IMR-90 (cell line): Measurements from ENCODE around the gene SLC1A5. TPM values are rescaled to one million over a fixed set of nuclear protein-coding genes. Genes with fewer than 3 reads are reported as not detected.
A peak's percentile ranks its signal among the peaks of the same experiment; 100 is the strongest.

Experiments used
- ATAC-seq: fragments of 200-7000 bp; cut with Tn5 transposase; 2 replicates; pipeline ENCODE4 v1.9.1; 2020; ENCODE audit warnings: low read depth, mild to moderate bottlenecking, moderate library complexity
- BruUV-seq: library from RNA; stranded (reverse); fragments of 400-500 nt; replicated peaks from 2 replicates; lab custom pipeline; 2021; lab: Mats Ljungman, UMichigan
- CTCF ChIA-PET: fragments of 300-600 bp; formaldehyde crosslinking; extraction: SDS; loops from one replicate; lab custom pipeline; 2021; ENCODE audit warnings: antibody characterized with exemption; lab: Yijun Ruan, JAX
- POLR2A ChIA-PET: fragments of 300-600 bp; sonication (Branson Sonifier 250); formaldehyde crosslinking; loops from one replicate; lab custom pipeline; 2022; ENCODE audit warnings: antibody characterized with exemption; ENCODE audit not compliant: unreplicated experiment; lab: Charles Lee
- DNase-seq: peaks from one replicate; pipeline ENCODE4 v3.0.0; 2013
- H2AFZ ChIP-seq: replicated peaks from 2 replicates; pipeline ENCODE3; 2013; ENCODE audit warnings: low read length, mild to moderate bottlenecking; ENCODE audit not compliant: poor library complexity
- H2AK5ac ChIP-seq: 2 replicates; pipeline ENCODE4 v1.6.1; 2013; ENCODE audit warnings: low read depth, low read length, inconsistent platforms
- H2AK9ac ChIP-seq: replicated peaks from 2 replicates; pipeline ENCODE3; 2013; ENCODE audit warnings: mild to moderate bottlenecking, low read depth, low read length, moderate library complexity; ENCODE audit not compliant: poor library complexity
- H2BK120ac ChIP-seq: 2 replicates; pipeline ENCODE4 v1.6.1; 2013; ENCODE audit warnings: low read depth, low read length, inconsistent platforms
- H2BK15ac ChIP-seq: 3 replicates; pipeline ENCODE4 v1.6.1; 2013; ENCODE audit warnings: low read depth, low read length, inconsistent platforms
- H2BK20ac ChIP-seq: 2 replicates; pipeline ENCODE4 v1.6.1; 2013; ENCODE audit warnings: low read depth, mild to moderate bottlenecking, inconsistent platforms, low read length, moderate library complexity
- H2BK5ac ChIP-seq: 2 replicates; pipeline ENCODE4 v1.6.1; 2013; ENCODE audit warnings: mild to moderate bottlenecking, low read depth, low read length, inconsistent platforms; ENCODE audit not compliant: poor library complexity, severe bottlenecking
- H3K14ac ChIP-seq: replicated peaks from 2 replicates; pipeline ENCODE4 v1.6.1; 2013; ENCODE audit warnings: low read depth, low read length, inconsistent platforms
- H3K18ac ChIP-seq: 2 replicates; pipeline ENCODE4 v1.6.1; 2013; ENCODE audit warnings: low read depth, low read length, control low read depth
- H3K23ac ChIP-seq: 2 replicates; pipeline ENCODE4 v1.6.1; 2013; ENCODE audit warnings: low read depth, low read length, inconsistent platforms
- H3K27ac ChIP-seq: 2 replicates; pipeline ENCODE4 v1.5.1; 2013; ENCODE audit warnings: mild to moderate bottlenecking, control low read depth, low read length; ENCODE audit not compliant: insufficient read depth
- H3K27me3 ChIP-seq: 2 replicates; pipeline ENCODE4 v1.6.1; 2013; ENCODE audit warnings: low read length; ENCODE audit not compliant: control insufficient read depth, insufficient read depth
- H3K36me3 ChIP-seq: 2 replicates; pipeline ENCODE4 v1.6.1; 2013; ENCODE audit warnings: low read length, mixed read lengths; ENCODE audit not compliant: control insufficient read depth, insufficient read depth
- H3K4ac ChIP-seq: 2 replicates; pipeline ENCODE4 v1.6.1; 2013; ENCODE audit warnings: low read depth, low read length, inconsistent platforms
- H3K4me1 ChIP-seq: 2 replicates; pipeline ENCODE4 v1.6.1; 2013; ENCODE audit warnings: low read length, mixed read lengths; ENCODE audit not compliant: control insufficient read depth, insufficient read depth
- H3K4me2 ChIP-seq: 2 replicates; pipeline ENCODE4 v1.6.1; 2013; ENCODE audit warnings: low read depth, mild to moderate bottlenecking, control low read depth, low read length, moderate library complexity
- H3K4me3 ChIP-seq: 2 replicates; pipeline ENCODE4 v1.5.1; 2013; ENCODE audit warnings: low read depth, mild to moderate bottlenecking, control low read depth, low read length, moderate library complexity; ENCODE audit not compliant: insufficient read depth
- H3K56ac ChIP-seq: 2 replicates; pipeline ENCODE4 v1.6.1; 2013; ENCODE audit warnings: low read length, inconsistent platforms; ENCODE audit not compliant: insufficient read depth; ENCODE audit errors: extremely low read depth
- H3K79me1 ChIP-seq, 2 experiments: 2 replicates each; pipeline ENCODE4 v1.6.1; 2013; ENCODE audit warnings: low read length in 2 of 2, inconsistent platforms in 1 of 2, low read depth in 1 of 2
- H3K9ac ChIP-seq: 2 replicates; pipeline ENCODE4 v1.6.1; 2013; ENCODE audit warnings: low read depth, low read length, control low read depth
- H3K9me1 ChIP-seq: 2 replicates; pipeline ENCODE4 v1.6.1; 2013; ENCODE audit warnings: low read length, inconsistent platforms; ENCODE audit not compliant: insufficient read depth
- H3K9me3 ChIP-seq: 2 replicates; pipeline ENCODE4 v1.6.1; 2013; ENCODE audit warnings: low read length; ENCODE audit not compliant: control insufficient read depth, insufficient read depth
- H4K20me1 ChIP-seq: 2 replicates; pipeline ENCODE4 v1.6.1; 2013; ENCODE audit warnings: low read length, inconsistent platforms; ENCODE audit not compliant: insufficient read depth
- H4K5ac ChIP-seq: 2 replicates; pipeline ENCODE4 v1.6.1; 2013; ENCODE audit warnings: mild to moderate bottlenecking, low read depth, low read length, control low read depth
- H4K8ac ChIP-seq, 2 experiments: 2 replicates each; pipeline ENCODE4 v1.6.1; 2013; ENCODE audit warnings: low read depth in 2 of 2, low read length in 2 of 2, control low read depth in 1 of 2, inconsistent platforms in 1 of 2
- H4K91ac ChIP-seq: 2 replicates; pipeline ENCODE4 v1.6.1; 2013; ENCODE audit warnings: low read depth, low read length, inconsistent platforms; ENCODE audit not compliant: insufficient read depth
- MAFK ChIP-seq: IDR thresholded peaks from 2 replicates; pipeline ENCODE4 v1.6.1; 2012; ENCODE audit warnings: low read depth, low read length, improper control_type of control experiment
- SMC3 ChIP-seq: fragments of 150-350 bp; IDR thresholded peaks from 2 replicates; pipeline ENCODE4 v1.6.1; 2016; ENCODE audit warnings: low read depth, mild to moderate bottlenecking, antibody characterized with exemption, low read length, moderate library complexity
- WGBS, 2 experiments: methylation state at CpG; one replicate each; pipeline versions ENCODE4 v1.1.5 to v1.1.7; 2013; ENCODE audit warnings: missing lambda C conversion rate in 2 of 2; ENCODE audit not compliant: insufficient read length in 1 of 2; ENCODE audit errors: extremely low coverage in 2 of 2; 5-methylcytosine and 5-hydroxymethylcytosine counted together
- dilution Hi-C: fragments of 300-500 bp; cut with HindIII; formaldehyde crosslinking; loops from one replicate; pipeline ENCODE4 v1.14.3; 2018; ENCODE audit warnings: low sequenced_read_pairs; ENCODE audit not compliant: unreplicated experiment
- in situ Hi-C: fragments of 300-500 bp; cut with MboI; formaldehyde crosslinking; loops from 3 replicates; pipeline ENCODE4 v1.14.3; 2019; ENCODE audit warnings: low sequenced_read_pairs, inconsistent platforms, mixed read lengths
- intact Hi-C: fragments of 100-400 bp; cut with micrococcal nuclease; formaldehyde crosslinking; loops from 2 replicates; pipeline ENCODE4 v1.10.0; 2022
- polyA plus RNA-seq, 3 experiments: library from polyadenylated mRNA; depleted of rRNA; stranded (reverse); fragments of >200 nt; gene quantifications; 2 replicates each; pipeline ENCODE4 v1.2.3, GENCODE V29; 2012; ENCODE audit warnings: low replicate concordance in 1 of 3
- total RNA-seq: library from RNA; depleted of rRNA; stranded (reverse); fragments of >200 nt; gene quantifications from 2 replicates; pipeline ENCODE4 v1.2.3, GENCODE V29; 2012

SLC1A5 gene
- total and polyA plus RNA-seq, 2 of the 4 experiments (the other 2 are of a cell fraction), result 142 to 171 TPM

GRCh38 chr19:46732966-46733689 is 55.3 kb downstream of the SLC1A5 start:
- no peak overlapping the region for H2BK15ac ChIP-seq
- dilution Hi-C loops, result no loop called here
- in situ Hi-C loops, result no loop called here

More at GRCh38 chr19:46732966-46733689, 55.3 kb downstream of the SLC1A5 start:
- ATAC-seq (no peak), DNase-seq (peak; percentile 44)
- intact Hi-C loops, result no loop called here
- no peak overlapping the region for H4K91ac ChIP-seq
- no peak overlapping the region for H3K4ac ChIP-seq
- H3K9ac ChIP-seq, result no peak overlapping the region
- H3K14ac ChIP-seq, result no peak overlapping the region
- no peak overlapping the region for H2BK120ac ChIP-seq
- no peak overlapping the region for H4K5ac ChIP-seq
- H3K4me3 ChIP-seq, result no peak overlapping the region
- no peaks in the 10 kb centered on the region for H3K27me3 ChIP-seq
- H4K20me1 ChIP-seq, result peaks cover 85% of the 10 kb centered on the region
- H3K18ac ChIP-seq, result no peak overlapping the region
- no peak overlapping the region for H2AK9ac ChIP-seq
- no peak overlapping the region for H2BK20ac ChIP-seq
- H3K4me2 ChIP-seq, result no peak overlapping the region
- H2AK5ac ChIP-seq, result no peak overlapping the region
- 91% methylated on average over 14 of the region's 23 CpGs; no CpG with 5 or more reads in 1 of the 2 experiments for WGBS, 2 experiments
- no peak for TF ChIP-seq SMC3
- 0 out of 2 replicates have a peak, but pooled peaks have one; percentile 12 for TF ChIP-seq MAFK
- H2AFZ ChIP-seq, result no peak overlapping the region
- H2BK5ac ChIP-seq, result no peak overlapping the region
- BruUV-seq, result no TSS peak
- no peak overlapping the region for H4K8ac ChIP-seq
- peaks cover 65% of the 10 kb centered on the region for H3K36me3 ChIP-seq
- H3K4me1 ChIP-seq, result peaks cover 25% of the 10 kb centered on the region
- ChIA-PET CTCF (no interaction called here), POLR2A (interaction anchor here (0.6 kb wide), 1 partner anchor 45 kb away, joined by 3 read pairs; no protein-coding TSS in a partner anchor)
- no peak overlapping the region for H3K27ac ChIP-seq
- peaks cover 47 to 86% of the 10 kb centered on the region in 2 experiments for H3K79me1 ChIP-seq
- no peak overlapping the region for H3K23ac ChIP-seq
- H3K9me1 ChIP-seq, result peaks cover 26% of the 10 kb centered on the region
- H3K9me3 ChIP-seq, result no peaks in the 10 kb centered on the region
- no peak overlapping the region for H3K56ac ChIP-seq
